B cell (primary cell): ENCODE measurements around the gene MTPN. TPM values are rescaled to one million over a fixed set of nuclear protein-coding genes. Genes with fewer than 3 reads are reported as not detected.

Experiments
- ATAC-seq: fragments of 200-7000 bp; cut with Tn5 transposase; one replicate; pipeline ENCODE4 v1.10.0; 2021; ENCODE audit warnings: low read depth, mild to moderate bottlenecking, moderate number of reproducible peaks, moderate library complexity
- CTCF ChIA-PET: fragments of 350-600 bp; sonication (Branson Sonifier 250); formaldehyde crosslinking; loops from one replicate; lab custom pipeline; 2021; ENCODE audit warnings: antibody characterized with exemption, inconsistent platforms; lab: Charles Lee
- POLR2A ChIA-PET: fragments of 350-600 bp; sonication (Branson Sonifier 250); formaldehyde crosslinking; loops from one replicate; lab custom pipeline; 2021; ENCODE audit warnings: antibody characterized with exemption; lab: Charles Lee
- DNase-seq: peaks from one replicate; pipeline ENCODE4 v3.0.0; 2013
- H2AFZ ChIP-seq: 2 replicates; pipeline ENCODE4 v1.6.1; 2012; ENCODE audit warnings: mild to moderate bottlenecking, low read depth, low read length; ENCODE audit not compliant: insufficient read depth, poor library complexity, severe bottlenecking
- H3K27ac ChIP-seq, 2 donors: 1 replicate in 1 of 2; 2 replicates in 1 of 2; pipeline ENCODE4 v1.5.1; 2012 to 2013; ENCODE audit warnings: low read length in 2 of 2, mild to moderate bottlenecking in 2 of 2, moderate library complexity in 1 of 2
- H3K27me3 ChIP-seq, 4 experiments: fragments of 200-600 bp in 1 of 4; sonication (generic) in 1 of 4; replicated peaks in 1 of 4; 1 replicate in 2 of 4; 2 replicates in 2 of 4; pipeline versions ENCODE4 v1.6.1 to v1.7.0; 2013 to 2016; ENCODE audit warnings: low read length in 3 of 4, mild to moderate bottlenecking in 2 of 4, mixed read lengths in 1 of 4, moderate library complexity in 1 of 4; ENCODE audit not compliant: insufficient read depth in 4 of 4, control insufficient read depth in 3 of 4; ENCODE audit errors: control extremely low read depth in 1 of 4
- H3K36me3 ChIP-seq, 2 experiments: replicated peaks in 1 of 2; 1 replicate in 1 of 2; 2 replicates in 1 of 2; pipeline versions ENCODE4 v1.6.1 to v1.7.1; 2013; ENCODE audit warnings: low read length in 1 of 2; ENCODE audit not compliant: insufficient read depth in 2 of 2, control insufficient read depth in 1 of 2; ENCODE audit errors: control extremely low read depth in 1 of 2, extremely low read depth in 1 of 2
- H3K4me1 ChIP-seq, 2 donors: fragments of 200-600 bp in 1 of 2; sonication (generic) in 1 of 2; 1 replicate in 1 of 2; 2 replicates in 1 of 2; pipeline versions ENCODE4 v1.5.1 to v1.6.1; 2013 to 2017; ENCODE audit warnings: low read length in 2 of 2; ENCODE audit not compliant: control insufficient read depth in 2 of 2, insufficient read depth in 2 of 2
- H3K4me2 ChIP-seq: replicated peaks from 2 replicates; pipeline ENCODE3; 2012; ENCODE audit warnings: mild to moderate bottlenecking, low read depth, low read length; ENCODE audit not compliant: poor library complexity, severe bottlenecking
- H3K4me3 ChIP-seq, 5 experiments: fragments of 200-600 bp in 1 of 5; sonication (generic) in 1 of 5; 1 replicate in 3 of 5; 2 replicates in 2 of 5; pipeline versions ENCODE4 v1.5.1 to v1.7.0; 2011 to 2016; ENCODE audit warnings: low read length in 4 of 5, mild to moderate bottlenecking in 4 of 5, low read depth in 2 of 5, control low read depth in 1 of 5, moderate library complexity in 1 of 5; ENCODE audit not compliant: insufficient read depth in 1 of 5; ENCODE audit errors: control extremely low read depth in 1 of 5, extremely low read depth in 1 of 5
- H3K79me2 ChIP-seq: fragments of 200-600 bp; sonication (generic); one replicate; pipeline ENCODE4 v1.6.0; 2016; ENCODE audit warnings: low read length; ENCODE audit not compliant: control insufficient read depth, insufficient read depth
- H3K9ac ChIP-seq: fragments of 200-600 bp; sonication (generic); 2 replicates; pipeline ENCODE4 v1.6.1; 2017; ENCODE audit warnings: mild to moderate bottlenecking, low read length, moderate library complexity
- H3K9me3 ChIP-seq, 3 donors: one replicate each; pipeline versions ENCODE4 v1.6.1 to v1.7.1; 2013; ENCODE audit warnings: low read length in 2 of 3; ENCODE audit not compliant: control insufficient read depth in 2 of 3, insufficient read depth in 1 of 3; ENCODE audit errors: control extremely low read depth in 1 of 3
- H4K20me1 ChIP-seq: 2 replicates; pipeline ENCODE4 v1.6.0; 2012; ENCODE audit warnings: mild to moderate bottlenecking, low read length; ENCODE audit not compliant: insufficient read depth, control insufficient read depth, poor library complexity, severe bottlenecking
- H3K27ac Mint-ChIP-seq: one replicate; pipeline ENCODE4 v1.8.0; 2021; ENCODE audit warnings: mixed read lengths
- H3K27me3 Mint-ChIP-seq: one replicate; pipeline ENCODE4 v1.8.0; 2021; ENCODE audit warnings: mixed read lengths
- H3K4me1 Mint-ChIP-seq: one replicate; pipeline ENCODE4 v1.8.0; 2021; ENCODE audit warnings: mixed read lengths
- H3K4me3 Mint-ChIP-seq: one replicate; pipeline ENCODE4 v1.8.0; 2021; ENCODE audit warnings: mixed read lengths
- H3K9me3 Mint-ChIP-seq: one replicate; pipeline ENCODE4 v1.8.0; 2022; ENCODE audit warnings: mixed read lengths; ENCODE audit not compliant: insufficient read depth
- EZH2 ChIP-seq: IDR thresholded peaks from 2 replicates; pipeline ENCODE4 v1.6.1; 2012; ENCODE audit warnings: borderline replicate concordance, low read depth, mild to moderate bottlenecking, moderate library complexity, low read length; ENCODE audit not compliant: insufficient read depth, poor library complexity, severe bottlenecking
- WGBS: methylation state at CpG from one replicate; pipeline ENCODE4 v1.1.5; 2013; ENCODE audit warnings: missing lambda C conversion rate; ENCODE audit not compliant: insufficient coverage; 5-methylcytosine and 5-hydroxymethylcytosine counted together
- intact Hi-C: fragments of 100-400 bp; cut with micrococcal nuclease; formaldehyde crosslinking; loops from one replicate; pipeline ENCODE4 v1.10.0; 2022
- polyA plus RNA-seq: library from polyadenylated mRNA; depleted of rRNA; stranded (reverse); fragments of >200 nt; gene quantifications from 2 replicates; pipeline ENCODE4 v1.2.3, GENCODE V29; 2012
- total RNA-seq, 2 donors: library from RNA; stranded (reverse); fragments of 120-200 nt in 1 of 2; gene quantifications; 1 replicate in 1 of 2; 2 replicates in 1 of 2; pipeline versions ENCODE4 v1.2.3 to v1.2.4, GENCODE V29; 2013 to 2022
- TF ChIP-seq, protein P1 (sequence below): fragments of 200-600 bp; IDR thresholded peaks from one replicate; pipeline ENCODE4 v1.8.0; 2022; ENCODE audit warnings: antibody characterized with exemption, mild to moderate bottlenecking

Gene MTPN
- total and polyA plus RNA-seq, 2 donors (not counting 1 experiment from before 2014, with no cell fraction given): 60.5 to 115 TPM

DNA sequence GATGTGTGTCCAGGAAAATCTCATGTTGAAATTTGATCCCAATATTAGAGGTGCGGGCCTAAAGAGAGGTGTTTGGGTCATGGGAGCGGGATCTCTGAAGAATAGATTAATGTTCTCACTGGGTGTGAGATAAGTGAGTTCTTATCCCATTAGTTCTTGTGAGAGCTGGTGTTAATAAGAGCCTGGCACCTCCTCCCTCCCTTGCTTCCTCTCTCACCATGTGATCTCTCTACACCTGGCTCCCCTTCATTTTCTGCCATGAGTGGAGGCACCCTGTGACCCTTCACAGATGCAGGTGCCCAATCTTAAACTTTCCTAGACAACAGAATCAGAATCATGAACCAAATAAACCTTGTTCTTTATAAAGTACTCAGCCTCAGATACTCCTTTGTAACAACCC is 19.5 kb downstream of the MTPN start:
- no peaks in the 10 kb centered on the region for H3K9me3 Mint-ChIP-seq
- no peak for DNase-seq
- Histone ChIP-seq H3K27me3 (no peaks in the 10 kb centered on the region), H3K4me1 (peaks cover 38 to 74% of the 10 kb centered on the region in 2 donors), H3K27ac (peak overlapping the region in 1 of 2 donors; percentile 57), H3K4me3 (no peak overlapping the region), H2AFZ (no peak overlapping the region), H3K4me2 (no peak overlapping the region), H3K9me3 (peaks cover 0 to 2% (median 0%) of the 10 kb centered on the region in 3 donors), H3K79me2 (peaks cover 99% of the 10 kb centered on the region), H3K9ac (no peak overlapping the region), H3K36me3 (peaks cover 3 to 37% of the 10 kb centered on the region in 2 experiments), H4K20me1 (peaks cover 94% of the 10 kb centered on the region)
- CTCF ChIA-PET: no interaction called here
- intact Hi-C loops: loop anchor here (2.0 to 5.0 kb wide), 2 partner anchors 13 to 35 kb away; no protein-coding TSS in a partner anchor
- POLR2A ChIA-PET: no interaction called here
- H3K4me3 Mint-ChIP-seq: peak overlapping the region; percentile 38
- H3K4me1 Mint-ChIP-seq: peaks cover 80% of the 10 kb centered on the region
- peak overlapping the region; percentile 54 for H3K27ac Mint-ChIP-seq
- ATAC-seq: no peak
- TF ChIP-seq, protein P1, sequence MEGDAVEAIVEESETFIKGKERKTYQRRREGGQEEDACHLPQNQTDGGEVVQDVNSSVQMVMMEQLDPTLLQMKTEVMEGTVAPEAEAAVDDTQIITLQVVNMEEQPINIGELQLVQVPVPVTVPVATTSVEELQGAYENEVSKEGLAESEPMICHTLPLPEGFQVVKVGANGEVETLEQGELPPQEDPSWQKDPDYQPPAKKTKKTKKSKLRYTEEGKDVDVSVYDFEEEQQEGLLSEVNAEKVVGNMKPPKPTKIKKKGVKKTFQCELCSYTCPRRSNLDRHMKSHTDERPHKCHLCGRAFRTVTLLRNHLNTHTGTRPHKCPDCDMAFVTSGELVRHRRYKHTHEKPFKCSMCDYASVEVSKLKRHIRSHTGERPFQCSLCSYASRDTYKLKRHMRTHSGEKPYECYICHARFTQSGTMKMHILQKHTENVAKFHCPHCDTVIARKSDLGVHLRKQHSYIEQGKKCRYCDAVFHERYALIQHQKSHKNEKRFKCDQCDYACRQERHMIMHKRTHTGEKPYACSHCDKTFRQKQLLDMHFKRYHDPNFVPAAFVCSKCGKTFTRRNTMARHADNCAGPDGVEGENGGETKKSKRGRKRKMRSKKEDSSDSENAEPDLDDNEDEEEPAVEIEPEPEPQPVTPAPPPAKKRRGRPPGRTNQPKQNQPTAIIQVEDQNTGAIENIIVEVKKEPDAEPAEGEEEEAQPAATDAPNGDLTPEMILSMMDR: no peak
- no peak for TF ChIP-seq EZH2
- no peaks in the 10 kb centered on the region for H3K27me3 Mint-ChIP-seq
- no CpG with 5 or more reads among the region's 2 CpGs for WGBS

DNA sequence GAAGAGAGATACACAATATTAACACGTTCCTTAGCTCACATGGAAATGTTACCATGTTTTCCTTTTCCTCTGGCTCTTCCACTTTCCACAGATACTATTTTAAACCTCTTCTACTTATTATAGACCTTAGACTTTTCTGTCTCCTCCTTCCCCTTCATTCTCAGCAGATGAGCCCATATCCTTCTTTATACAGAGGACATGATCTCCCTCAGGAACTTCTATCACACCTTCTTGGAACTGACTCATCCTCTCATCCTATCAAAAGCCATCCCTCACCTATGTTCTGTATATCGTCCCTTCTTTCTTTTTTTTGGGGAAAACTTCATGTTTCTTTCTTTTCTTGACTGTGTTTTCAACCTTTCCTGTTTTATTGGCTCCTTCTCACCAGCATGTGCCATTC is 20.8 kb downstream of the MTPN start:
- TF ChIP-seq EZH2: no peak
- TF ChIP-seq, protein P1: no peak
- H3K9ac ChIP-seq: no peak overlapping the region
- intact Hi-C loops: loop anchor here (2.0 to 5.0 kb wide), 2 partner anchors 14 to 36 kb away; no protein-coding TSS in a partner anchor
- H4K20me1 ChIP-seq: peaks cover 98% of the 10 kb centered on the region
- no peaks in the 10 kb centered on the region for H3K27me3 ChIP-seq
- H3K9me3 ChIP-seq: peaks cover 0 to 3% (median 0%) of the 10 kb centered on the region in 3 donors
- no peak overlapping the region for H3K4me3 Mint-ChIP-seq
- H3K79me2 ChIP-seq: peaks cover 99% of the 10 kb centered on the region
- CTCF ChIA-PET: no interaction called here
- H3K9me3 Mint-ChIP-seq: no peaks in the 10 kb centered on the region
- no peak overlapping the region for H2AFZ ChIP-seq
- peak overlapping the region in 1 of 2 donors; percentile 34 for H3K27ac ChIP-seq
- POLR2A ChIA-PET: no interaction called here
- no peaks in the 10 kb centered on the region for H3K27me3 Mint-ChIP-seq
- H3K27ac Mint-ChIP-seq: peak overlapping the region; percentile 4
- ATAC-seq (no peak), DNase-seq (no peak)
- peaks cover 38 to 64% of the 10 kb centered on the region in 2 donors for H3K4me1 ChIP-seq
- H3K4me3 ChIP-seq: no peak overlapping the region
- peaks cover 79% of the 10 kb centered on the region for H3K4me1 Mint-ChIP-seq
- no CpG with 5 or more reads among the region's 2 CpGs for WGBS
- H3K36me3 ChIP-seq: peaks cover 1 to 45% of the 10 kb centered on the region in 2 experiments
- no peak overlapping the region for H3K4me2 ChIP-seq
